ENCODE data around the gene CRACR2B.

The CRACR2B gene

DNA sequence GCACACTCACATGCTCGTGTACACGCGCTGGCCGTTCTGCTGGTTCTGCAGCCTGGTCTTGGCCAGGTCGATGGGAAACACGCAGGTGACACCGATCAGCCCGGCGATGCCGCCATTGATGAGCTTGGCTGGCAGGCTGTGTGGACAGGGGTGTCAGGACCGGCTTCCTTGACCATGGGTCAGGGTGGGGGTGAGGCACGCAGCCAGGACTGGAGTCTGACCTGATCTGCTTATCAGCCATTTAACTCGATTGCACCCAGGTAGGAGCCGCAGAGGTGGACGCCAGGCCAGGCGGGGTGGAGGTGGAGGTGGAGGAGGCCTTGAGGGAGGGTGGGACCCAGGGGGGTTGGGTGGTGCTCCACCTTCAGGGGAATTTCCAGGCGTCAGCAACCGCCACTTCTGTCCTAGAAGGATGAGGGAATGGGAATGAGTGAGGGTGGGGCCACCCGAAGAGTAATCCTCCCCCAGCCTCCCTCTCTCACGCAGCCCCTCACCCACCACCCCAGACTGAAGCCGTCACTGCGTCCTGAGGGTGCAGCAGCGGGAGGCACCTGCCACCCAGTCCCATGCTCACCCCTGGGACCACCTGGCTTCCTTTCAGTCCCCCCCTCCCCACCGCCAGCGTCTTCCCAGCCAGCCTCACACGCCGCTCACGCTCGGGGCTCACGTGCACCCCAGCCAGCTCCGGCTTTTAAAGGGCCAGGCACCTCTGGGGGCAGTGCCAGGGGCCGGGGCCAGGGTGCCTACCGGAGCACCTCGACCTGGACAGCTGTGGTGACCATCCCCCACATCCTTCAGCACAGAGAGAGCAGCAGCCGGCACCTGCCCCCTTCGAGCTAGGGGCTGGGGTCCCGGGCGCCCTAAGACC lies 32.7 kb upstream of the CRACR2B start:
- DNase-seq, result no peak

GRCh38 chr11:795634-796564 lies 31.8 kb upstream of the CRACR2B start:
- DNase-seq, result no peak

GRCh38 chr11:796565-797295 lies 31.0 kb upstream of the CRACR2B start:
- no peak for DNase-seq

GRCh38 chr11:797296-798092 lies 30.2 kb upstream of the CRACR2B start:
- peak; percentile 43 for DNase-seq

- DNase-seq, result peak; percentile 75
Measured at GRCh38 chr11:798093-798713, 29.5 kb upstream of the CRACR2B start, which contains the start of gene SLC25A22. Gene SLC25A22 (minus strand): TSS chr11:798281. CDS start chr11:795006, 3,275 bp downstream.

GRCh38 chr11:799641-800316 lies 27.9 kb upstream of the CRACR2B start:
- no peak for DNase-seq

GRCh38 chr11:800473-800872 lies 27.2 kb upstream of the CRACR2B start:
- DNase-seq, result no peak

GRCh38 chr11:801097-801780 lies 26.5 kb upstream of the CRACR2B start:
- no peak for DNase-seq

GRCh38 chr11:802018-802617 lies 25.6 kb upstream of the CRACR2B start:
- no peak for DNase-seq

DNA sequence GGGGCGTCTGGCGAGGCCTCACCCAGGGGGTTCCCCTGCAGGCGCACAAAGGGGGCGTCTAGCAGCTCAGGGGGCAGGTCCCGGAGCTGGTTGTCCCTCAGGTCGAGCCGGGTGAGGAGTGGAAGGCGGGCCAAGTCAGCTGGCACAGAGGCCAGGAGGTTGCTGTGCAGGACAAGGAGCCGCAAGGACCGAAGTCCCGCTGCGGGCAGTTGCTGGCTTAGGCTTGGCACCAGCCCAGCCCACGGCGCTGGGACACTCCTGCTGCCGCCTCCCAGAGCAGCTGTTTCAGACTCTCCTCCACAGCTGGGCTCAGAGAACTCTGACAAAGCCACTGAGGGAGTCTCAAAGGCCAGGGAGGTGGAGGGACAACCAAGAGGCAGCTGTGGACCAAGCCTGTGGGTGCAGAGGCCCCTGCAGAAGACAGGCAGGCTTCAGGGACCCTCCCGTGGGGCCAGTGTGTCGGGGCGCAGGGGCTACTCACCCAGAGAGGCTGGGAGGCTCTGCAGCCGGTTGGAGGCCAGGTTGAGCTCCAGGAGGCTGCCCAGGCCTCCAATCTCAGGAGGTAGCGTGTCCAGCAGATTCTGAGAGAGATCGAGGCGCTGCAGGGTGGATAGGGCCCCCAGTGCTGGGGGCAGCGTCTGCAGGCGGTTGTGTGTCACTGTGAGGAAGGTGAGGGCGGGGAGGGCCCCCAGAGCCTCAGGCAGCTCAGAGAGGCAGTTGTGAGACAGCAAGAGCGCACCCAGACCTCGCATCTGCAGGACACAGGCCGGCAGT lies 24.8 kb upstream of the CRACR2B start:
- DNase-seq, result no peak

DNA sequence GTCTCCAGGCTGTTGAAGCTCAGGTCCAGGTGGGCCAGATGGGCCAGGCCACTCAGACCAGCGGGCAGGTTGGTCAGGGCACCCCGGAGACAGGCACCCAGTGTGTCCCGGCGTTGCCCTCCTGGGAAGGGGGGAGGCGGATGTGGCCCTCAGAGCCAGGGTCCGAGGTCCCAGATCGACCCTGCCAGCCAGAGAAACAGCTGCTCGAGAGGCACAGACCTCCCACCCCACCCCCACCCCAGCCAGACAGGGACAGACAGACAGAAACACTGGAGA lies 24.3 kb upstream of the CRACR2B start:
- no peak for DNase-seq

DNA sequence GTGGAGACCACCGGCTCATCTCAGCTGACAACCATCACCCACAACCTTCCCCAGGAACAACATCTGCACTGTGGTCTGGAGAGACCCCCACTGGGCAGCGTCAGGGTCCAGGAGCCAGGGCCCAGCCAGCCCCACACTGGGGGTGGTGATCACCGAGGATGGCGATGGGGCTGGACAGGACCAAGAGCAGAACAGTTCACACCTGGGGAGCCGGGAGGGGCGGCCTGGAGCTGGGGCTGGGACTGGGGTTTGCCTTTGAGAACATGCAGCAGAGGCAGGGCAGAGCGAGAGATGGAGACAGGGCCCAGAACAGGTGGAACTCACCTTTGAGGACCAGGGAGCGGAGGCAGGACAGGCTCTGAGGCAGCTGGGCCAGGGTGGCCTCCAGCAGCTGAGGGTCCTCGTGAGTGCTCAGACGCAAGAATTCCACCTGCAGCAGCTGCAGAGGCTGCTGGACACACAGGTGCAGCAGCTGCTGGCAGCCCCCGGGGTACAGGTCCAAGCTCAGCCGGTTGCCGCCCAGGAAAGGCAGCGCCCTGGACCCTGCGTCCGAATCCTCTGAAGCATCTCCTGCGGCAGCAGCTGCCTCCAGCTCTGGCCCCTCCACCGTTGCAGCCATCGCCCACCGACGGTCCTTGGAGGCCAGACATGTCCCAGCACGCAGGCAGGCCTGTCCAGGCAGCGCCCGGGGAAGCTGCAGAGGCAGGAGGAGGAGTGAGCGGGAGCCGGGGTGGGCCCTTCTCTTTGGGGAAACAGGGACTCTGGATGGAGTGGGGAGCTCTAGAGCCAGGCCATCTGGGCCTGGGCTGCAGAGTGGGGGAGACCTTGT lies 23.7 kb upstream of the CRACR2B start:
- DNase-seq, result no peak

GRCh38 chr11:804599-804964 lies 23.1 kb upstream of the CRACR2B start:
- DNase-seq, result no peak

DNA sequence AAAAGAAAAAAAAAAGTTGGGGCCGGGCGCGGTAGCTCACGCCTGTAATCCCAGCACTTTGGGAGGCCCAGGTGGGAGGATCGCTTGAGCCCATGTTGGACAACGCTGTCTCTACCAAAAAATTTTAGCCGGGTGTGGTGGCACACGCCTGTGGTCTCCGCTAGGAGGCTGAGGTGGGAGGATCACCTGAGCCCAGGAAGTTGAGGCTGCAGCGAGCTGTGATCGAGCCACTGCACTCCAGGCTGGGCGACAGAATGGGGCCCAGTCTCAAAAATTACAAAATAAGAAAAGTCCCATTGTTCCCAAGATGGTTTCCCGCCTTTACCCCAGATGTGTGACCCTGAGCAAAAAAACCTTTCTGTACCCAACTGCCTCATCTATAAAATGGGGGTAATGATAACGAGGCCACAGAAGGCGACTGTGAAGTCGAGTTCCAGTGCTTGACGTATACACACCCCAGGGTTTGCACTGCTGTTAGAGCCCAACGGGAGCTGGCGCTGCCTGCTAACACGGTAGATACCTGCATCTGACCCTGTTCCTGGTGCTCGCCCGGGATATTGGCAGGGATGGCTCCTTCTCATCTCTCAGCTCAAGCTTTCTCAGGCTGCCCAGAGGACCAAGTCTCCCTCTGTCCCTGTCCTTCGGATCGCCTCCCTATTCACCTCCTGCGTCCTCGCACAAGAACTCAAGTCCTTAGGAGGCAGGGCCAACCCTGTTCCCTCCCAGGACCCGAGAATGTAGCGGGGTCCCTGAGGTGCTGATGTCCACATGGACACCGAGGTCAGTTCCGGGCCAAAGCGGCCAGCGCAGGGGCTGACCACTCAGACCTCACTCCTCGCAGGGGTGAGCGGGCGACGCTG lies 19.1 kb upstream of the CRACR2B start:
- no peak for DNase-seq

GRCh38 chr11:809287-810039 lies 18.3 kb upstream of the CRACR2B start, which contains the start of gene RPLP2:
Gene RPLP2 (plus strand): TSS chr11:809967. CDS start chr11:810235, 268 bp downstream.
- peak; percentile 96 for DNase-seq

GRCh38 chr11:810040-810567 lies 17.6 kb upstream of the CRACR2B start:
- DNase-seq, result no peak

All from NCI-H1048 (cell line).